ENCODE measurements around the gene INHA.
A peak's percentile ranks its signal among the peaks of the same experiment; 100 is the strongest.

- TF ChIP-seq CTCF (IDR thresholded peaks at IDR 0.05) = peak; percentile 96 to 98 (median 98)
- no peak for TF ChIP-seq POLR2A (IDR thresholded peaks at IDR 0.05)
These were observed 41.8 kb upstream of the INHA start for GRCh38 chr2:219530048-219530963.
